NCI-H82 (cell line): ENCODE data around the gene KYAT1.

Experiments used
- DNase-seq: peaks from one replicate; lab custom pipeline; 2025; lab: John Stamatoyannopoulos, UW

Gene KYAT1

DNA sequence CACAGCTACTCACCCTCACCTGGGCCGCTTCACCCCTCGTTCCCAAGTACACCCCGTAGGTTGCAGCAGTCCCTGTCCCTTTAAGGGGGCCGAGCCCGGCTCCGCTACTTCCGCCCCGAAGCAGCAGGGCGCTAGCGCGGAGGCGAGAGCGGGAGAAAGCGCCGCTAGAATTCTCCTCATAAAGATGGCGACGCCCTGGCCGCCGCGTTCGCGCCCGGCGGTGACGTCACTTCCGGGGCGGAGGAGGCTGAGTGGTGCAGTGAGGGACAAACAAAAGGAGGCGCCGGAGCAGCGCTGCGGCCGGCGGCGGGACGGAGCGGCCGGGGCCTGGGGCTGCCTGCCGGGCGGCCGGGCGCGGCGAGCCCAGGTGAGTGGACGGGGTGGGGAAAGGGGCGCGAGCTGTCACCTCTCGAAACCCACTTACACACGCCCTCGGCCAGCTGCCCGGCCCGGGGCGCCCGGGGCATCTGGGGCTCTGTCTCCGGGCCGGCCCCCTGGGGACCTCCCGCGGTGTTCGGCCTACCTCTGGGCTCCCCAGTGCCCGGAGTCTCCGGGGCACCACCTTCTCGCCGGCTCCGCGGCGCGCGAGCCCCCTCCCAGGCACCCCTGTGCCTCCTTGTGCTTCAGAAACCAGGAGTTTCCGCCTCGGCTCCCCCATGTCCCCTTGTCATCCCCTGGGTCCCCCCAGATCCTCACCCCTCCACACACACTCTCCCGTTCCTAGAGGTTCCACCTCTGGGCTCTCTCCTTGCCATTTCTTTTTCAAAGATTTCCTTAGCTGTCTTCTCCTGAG, at the start of gene KYAT1, which contains the start of gene LRRC8A:
TSS of gene KYAT1 (minus strand) at position 67 of the 793 bp plus-strand sequence. CDS start 36,545 bp downstream, outside the sequence.
TSS of gene LRRC8A (plus strand) at position 250 of the 793 bp plus-strand sequence. CDS start 25,032 bp downstream, outside the sequence.
- DNase-seq = peak; percentile 97

- no peak for DNase-seq
Observed at GRCh38 chr9:128929560-128929959, 47.8 kb upstream of the KYAT1 start.

DNA sequence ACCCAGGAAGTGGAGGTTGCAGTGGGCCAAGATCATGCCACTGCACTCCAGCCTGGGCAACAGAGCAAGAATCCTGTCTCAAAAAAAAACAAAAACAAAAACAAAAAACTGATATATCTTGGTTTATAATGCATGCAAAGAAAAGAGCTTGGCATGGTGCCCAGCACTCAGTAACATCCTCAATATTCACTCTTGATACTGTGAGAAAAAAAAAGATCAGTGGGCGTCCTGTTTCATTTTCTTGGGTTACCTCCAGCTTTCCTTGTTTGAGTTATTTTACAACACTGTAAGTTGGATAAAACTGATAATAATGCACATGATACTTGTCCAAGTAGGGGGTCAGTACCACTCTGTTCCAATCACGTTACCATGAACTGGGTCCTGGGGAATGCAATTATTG, 46.9 kb upstream of the KYAT1 start:
- no peak for DNase-seq

- peak; percentile 79 for DNase-seq
Observed at GRCh38 chr9:128927731-128928411, 46.1 kb upstream of the KYAT1 start.

DNA sequence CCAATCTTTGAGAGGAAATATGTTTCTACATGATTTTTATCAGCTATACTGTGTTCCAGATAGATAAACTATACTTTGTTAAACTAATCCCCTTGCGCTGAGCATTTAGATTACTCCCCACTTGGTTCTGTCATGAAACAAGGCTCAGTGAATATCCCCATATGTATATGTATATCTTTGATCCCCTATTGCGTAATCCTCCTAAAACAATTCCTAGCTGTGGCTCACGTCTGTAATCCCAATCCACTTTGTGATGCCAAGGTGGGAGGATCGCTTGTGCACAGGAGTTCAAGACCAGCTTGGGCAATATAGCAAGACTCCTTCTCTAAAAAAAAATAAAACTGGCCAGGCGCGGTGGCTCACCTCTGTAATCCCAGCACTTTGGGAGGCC, 41.7 kb upstream of the KYAT1 start:
- DNase-seq = peak; percentile 76

- DNase-seq = peak; percentile 99
Observed at GRCh38 chr9:128921881-128922763, 40.4 kb upstream of the KYAT1 start.

DNA sequence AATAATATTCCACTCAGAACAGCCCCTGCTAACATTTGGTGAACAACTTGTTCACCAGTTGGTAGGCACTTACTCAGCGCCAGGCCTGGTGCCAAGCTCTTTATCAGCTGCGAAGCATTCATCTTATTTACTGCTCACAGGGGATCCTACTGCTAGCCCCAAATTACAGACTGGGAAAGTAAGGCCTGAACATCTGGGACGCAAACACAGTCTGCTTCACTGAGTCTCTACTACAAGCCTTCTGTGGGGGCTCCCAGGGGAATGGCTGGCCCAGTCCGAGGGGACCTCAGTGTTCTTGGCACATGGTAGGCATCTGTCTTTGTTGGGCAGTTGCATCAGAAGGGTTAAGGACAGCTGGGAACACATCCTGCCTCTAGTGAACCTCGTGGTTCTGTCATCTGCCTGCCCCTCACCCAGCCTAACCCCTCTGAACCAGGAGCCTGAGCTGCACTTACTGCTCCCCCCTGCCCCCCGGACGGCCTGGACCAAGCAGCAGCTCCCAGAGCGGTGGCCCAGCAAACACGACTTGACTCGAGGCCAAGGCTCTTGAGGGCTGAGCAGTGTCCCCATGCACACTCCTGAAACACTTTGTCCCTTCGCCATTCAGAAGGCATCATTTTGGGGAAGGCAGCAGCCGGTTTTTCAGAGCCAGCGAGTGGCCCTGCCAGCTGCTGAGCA, 38.8 kb upstream of the KYAT1 start, which contains the start of gene PHYHD1:
TSS of gene PHYHD1 (plus strand) at position 602 of the 678 bp plus-strand sequence. CDS start 1,342 bp downstream, outside the sequence.
- DNase-seq = peak; percentile 89

GRCh38 chr9:128919402-128920089, 37.8 kb upstream of the KYAT1 start:
- DNase-seq = no peak

GRCh38 chr9:128918921-128919320, 37.2 kb upstream of the KYAT1 start:
- DNase-seq = no peak

- DNase-seq = no peak
Observed at GRCh38 chr9:128917151-128917849, 35.5 kb upstream of the KYAT1 start.

DNA sequence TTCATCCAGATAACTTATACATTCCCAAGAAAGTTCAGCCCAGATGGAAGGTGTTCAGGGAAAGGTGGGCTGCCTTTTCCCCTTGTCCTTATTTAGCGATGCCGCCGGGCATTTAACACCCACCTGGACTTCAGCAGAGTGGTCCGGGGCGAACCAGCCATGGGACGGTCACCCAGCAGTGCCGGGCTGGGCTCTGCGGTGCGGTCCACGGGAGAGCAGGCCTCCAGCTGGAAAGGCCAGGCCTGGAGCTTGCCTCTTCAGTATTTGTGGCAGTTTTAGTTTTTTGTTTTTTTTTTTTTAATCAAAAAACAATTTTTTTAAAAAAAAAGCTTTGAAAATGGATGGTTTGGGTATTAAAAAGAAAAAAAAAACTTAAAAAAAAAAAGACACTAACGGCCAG, 35.0 kb upstream of the KYAT1 start:
- no peak for DNase-seq

DNA sequence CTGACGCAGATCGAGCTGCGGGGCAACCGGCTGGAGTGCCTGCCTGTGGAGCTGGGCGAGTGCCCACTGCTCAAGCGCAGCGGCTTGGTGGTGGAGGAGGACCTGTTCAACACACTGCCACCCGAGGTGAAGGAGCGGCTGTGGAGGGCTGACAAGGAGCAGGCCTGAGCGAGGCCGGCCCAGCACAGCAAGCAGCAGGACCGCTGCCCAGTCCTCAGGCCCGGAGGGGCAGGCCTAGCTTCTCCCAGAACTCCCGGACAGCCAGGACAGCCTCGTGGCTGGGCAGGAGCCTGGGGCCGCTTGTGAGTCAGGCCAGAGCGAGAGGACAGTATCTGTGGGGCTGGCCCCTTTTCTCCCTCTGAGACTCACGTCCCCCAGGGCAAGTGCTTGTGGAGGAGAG, 34.5 kb upstream of the KYAT1 start:
- no peak for DNase-seq

DNA sequence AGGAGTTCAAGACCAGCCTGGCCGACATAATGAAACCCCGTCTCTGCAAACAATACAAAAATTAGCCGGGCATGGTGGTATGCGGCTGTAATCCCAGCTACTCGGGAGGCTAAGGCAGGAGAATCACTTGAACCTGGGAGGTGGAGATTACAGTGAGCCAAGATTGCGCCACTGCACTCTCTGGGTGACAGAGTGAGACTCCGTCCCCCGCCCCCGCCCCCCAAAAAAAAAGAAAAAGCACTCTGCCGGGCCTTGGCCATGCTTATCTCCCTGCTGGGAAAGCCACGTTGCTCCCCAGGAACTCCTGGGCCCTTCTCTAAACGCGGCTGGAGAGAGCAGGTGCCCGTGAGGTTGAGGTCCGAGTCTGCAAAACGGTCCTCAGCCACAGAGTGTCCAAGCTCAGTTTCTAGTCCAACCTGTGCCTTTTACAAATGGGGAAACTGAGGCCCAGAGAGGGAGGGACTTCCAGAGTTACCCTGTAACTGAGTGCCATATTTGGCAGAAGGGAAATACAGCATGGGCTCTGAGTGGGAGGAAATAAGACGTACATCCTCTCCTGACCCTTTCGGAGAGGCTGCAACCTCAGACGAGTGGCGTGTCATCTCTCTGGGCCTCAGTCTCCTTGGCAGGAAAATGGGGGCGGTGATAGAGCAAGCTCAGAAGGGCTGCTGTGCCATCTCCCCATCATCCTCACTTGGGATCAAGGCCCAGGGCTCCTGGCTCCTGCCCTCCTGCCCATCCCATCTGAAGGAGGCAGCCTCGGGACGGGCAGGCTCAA, 32.4 kb upstream of the KYAT1 start:
- DNase-seq = no peak

DNA sequence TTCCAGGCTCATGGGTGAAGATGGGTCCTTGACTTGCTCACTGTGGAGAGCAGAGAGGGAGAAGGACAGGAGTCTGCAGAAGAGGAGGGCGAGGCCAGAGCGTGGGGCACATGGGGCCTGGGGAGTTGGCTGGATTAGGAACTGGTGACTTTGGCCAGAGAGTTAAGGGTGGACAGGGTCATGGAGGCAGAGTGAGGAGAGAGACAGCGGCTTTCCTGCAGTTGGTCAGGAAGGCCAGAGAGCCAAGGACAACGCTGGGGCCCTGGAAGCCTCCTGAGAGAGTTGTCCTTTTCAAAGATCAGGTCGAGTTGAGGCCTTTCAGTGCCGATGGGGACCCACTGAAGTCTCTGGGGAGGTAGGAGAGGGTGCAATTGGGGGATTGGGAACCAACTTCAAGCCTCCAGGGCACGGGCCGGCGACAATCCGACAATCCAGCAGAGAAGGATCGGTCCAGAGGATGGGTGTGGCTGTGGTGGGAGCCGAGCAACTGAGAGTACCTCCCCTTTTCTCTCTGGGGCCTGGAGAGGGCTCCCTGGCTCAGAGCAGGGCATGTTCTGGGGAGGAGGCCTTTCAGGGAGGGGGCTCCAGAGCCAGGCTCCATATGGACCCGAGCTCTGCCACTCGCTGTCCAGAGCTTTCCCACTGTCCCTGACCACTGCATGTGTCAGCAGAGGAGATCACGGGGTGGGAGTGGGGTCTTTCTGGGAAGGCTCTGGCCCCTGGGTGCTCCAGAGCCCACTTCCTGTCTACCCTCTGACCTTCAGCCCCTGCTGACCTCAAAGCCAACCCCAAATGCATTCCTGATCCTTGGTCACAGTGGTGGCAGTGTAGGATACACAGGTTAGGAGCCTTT, 31.5 kb upstream of the KYAT1 start:
- DNase-seq = no peak

DNA sequence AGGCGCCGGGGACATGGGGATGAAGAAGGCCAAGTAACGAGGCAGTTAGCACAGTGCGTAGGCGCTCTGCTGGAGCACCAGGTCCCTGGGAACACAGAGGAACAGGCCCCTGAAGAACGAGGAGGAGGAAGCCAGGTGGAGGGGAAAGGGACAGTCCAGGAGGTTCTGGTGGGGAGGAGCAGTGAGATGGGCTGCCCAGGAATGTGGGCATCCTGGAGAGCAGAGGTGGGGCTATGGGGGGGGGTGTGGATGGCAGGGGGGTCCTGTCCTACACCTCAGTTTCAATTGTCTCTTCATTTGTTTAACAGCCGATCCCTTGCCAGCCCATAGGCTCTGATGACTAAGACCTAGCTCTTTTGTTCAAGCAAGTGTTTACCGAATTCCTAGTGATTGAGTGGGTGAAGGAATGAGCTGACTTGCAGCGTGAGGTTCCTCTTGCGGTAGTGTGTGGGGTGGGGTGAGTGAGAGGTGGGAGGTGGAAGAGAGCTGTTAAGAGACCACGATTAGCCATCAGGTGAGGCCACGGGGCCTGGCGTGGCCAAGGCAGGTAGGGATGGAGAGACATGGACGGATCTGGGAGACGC, 30.6 kb upstream of the KYAT1 start:
- no peak for DNase-seq

DNA sequence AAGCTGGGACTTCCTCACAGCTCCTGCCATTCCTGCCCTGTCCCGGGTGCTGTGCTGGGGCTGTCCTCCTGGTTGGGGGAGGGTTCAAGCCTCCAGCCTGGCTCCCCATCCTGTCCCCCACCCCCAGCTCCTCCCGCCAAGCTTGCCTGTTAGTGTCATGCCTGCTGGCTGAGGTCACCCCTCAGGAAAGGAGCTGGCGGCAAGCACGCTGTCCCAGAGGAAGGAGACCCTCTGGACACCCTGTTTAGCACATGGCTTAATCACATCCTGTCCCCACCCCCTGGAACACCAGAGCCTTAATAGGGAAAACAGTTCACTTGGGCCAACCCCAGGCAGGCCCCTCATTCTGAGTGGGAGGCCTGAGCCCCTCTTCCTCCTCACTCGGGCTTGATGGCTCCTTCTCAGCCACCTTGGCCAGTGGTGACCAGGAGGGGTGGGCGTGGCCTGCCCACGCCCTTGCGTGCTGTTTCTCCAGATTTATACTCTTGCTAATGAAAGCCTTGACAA, 29.8 kb upstream of the KYAT1 start:
- DNase-seq = no peak

GRCh38 chr9:128910906-128911305, 29.2 kb upstream of the KYAT1 start:
- DNase-seq = no peak

GRCh38 chr9:128909859-128910258, 28.1 kb upstream of the KYAT1 start:
- no peak for DNase-seq
